Nephron progenitor cell (in vitro differentiated cells): ENCODE measurements around the gene NXNL1.

Experiments
- DNase-seq: peaks from one replicate; pipeline ENCODE4 v3.0.0; 2021
- H3K27ac Mint-ChIP-seq: 2 replicates; pipeline ENCODE4 v1.8.0; 2021; ENCODE audit warnings: mild to moderate bottlenecking, moderate library complexity, mixed read lengths
- H3K27me3 Mint-ChIP-seq: 2 replicates; pipeline ENCODE4 v1.8.0; 2021; ENCODE audit warnings: mild to moderate bottlenecking, low read depth, mixed read lengths; ENCODE audit not compliant: poor library complexity
- H3K36me3 Mint-ChIP-seq: 2 replicates; pipeline ENCODE4 v1.8.0; 2021; ENCODE audit warnings: low read depth, mixed read lengths
- H3K4me1 Mint-ChIP-seq: 2 replicates; pipeline ENCODE4 v1.8.0; 2021; ENCODE audit warnings: mixed read lengths
- H3K4me3 Mint-ChIP-seq: 2 replicates; pipeline ENCODE4 v1.8.0; 2021; ENCODE audit warnings: mild to moderate bottlenecking, moderate library complexity, mixed read lengths
- H3K9me3 Mint-ChIP-seq: 2 replicates; pipeline ENCODE4 v1.8.0; 2021; ENCODE audit warnings: mild to moderate bottlenecking, moderate library complexity, mixed read lengths
- TF ChIP-seq, protein P1 (sequence below): fragments of 200-600 bp; sonication (generic); IDR thresholded peaks from 2 replicates; pipeline ENCODE4 v1.5.0; 2021; ENCODE audit warnings: antibody characterized with exemption

NXNL1 gene

GRCh38 chr19:17415121-17415520 is 45.6 kb downstream of the NXNL1 start:
- Mint-ChIP-seq H3K4me1 (peaks cover 80% of the 10 kb centered on the region), H3K36me3 (peaks cover 14% of the 10 kb centered on the region), H3K27ac (peak overlapping the region; percentile 97), H3K27me3 (peaks cover 7% of the 10 kb centered on the region), H3K9me3 (no peaks in the 10 kb centered on the region), H3K4me3 (peak overlapping the region; percentile 53)
- TF ChIP-seq, protein P1, sequence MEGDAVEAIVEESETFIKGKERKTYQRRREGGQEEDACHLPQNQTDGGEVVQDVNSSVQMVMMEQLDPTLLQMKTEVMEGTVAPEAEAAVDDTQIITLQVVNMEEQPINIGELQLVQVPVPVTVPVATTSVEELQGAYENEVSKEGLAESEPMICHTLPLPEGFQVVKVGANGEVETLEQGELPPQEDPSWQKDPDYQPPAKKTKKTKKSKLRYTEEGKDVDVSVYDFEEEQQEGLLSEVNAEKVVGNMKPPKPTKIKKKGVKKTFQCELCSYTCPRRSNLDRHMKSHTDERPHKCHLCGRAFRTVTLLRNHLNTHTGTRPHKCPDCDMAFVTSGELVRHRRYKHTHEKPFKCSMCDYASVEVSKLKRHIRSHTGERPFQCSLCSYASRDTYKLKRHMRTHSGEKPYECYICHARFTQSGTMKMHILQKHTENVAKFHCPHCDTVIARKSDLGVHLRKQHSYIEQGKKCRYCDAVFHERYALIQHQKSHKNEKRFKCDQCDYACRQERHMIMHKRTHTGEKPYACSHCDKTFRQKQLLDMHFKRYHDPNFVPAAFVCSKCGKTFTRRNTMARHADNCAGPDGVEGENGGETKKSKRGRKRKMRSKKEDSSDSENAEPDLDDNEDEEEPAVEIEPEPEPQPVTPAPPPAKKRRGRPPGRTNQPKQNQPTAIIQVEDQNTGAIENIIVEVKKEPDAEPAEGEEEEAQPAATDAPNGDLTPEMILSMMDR: no peak
- no peak for DNase-seq

- Mint-ChIP-seq H3K27me3 (peaks cover 3% of the 10 kb centered on the region), H3K4me1 (peaks cover 74% of the 10 kb centered on the region), H3K9me3 (no peaks in the 10 kb centered on the region), H3K27ac (peak overlapping the region; percentile 97), H3K4me3 (peak overlapping the region; percentile 42), H3K36me3 (peaks cover 14% of the 10 kb centered on the region)
- no peak for DNase-seq
- TF ChIP-seq, protein P1: no peak
Observed at GRCh38 chr19:17414097-17414496, 46.6 kb downstream of the NXNL1 start.

- H3K4me3 Mint-ChIP-seq: peak overlapping the region; percentile 40
- peaks cover 65% of the 10 kb centered on the region for H3K4me1 Mint-ChIP-seq
- TF ChIP-seq, protein P1: no peak
- H3K36me3 Mint-ChIP-seq: peaks cover 10% of the 10 kb centered on the region
- no peak for DNase-seq
- no peaks in the 10 kb centered on the region for H3K9me3 Mint-ChIP-seq
- H3K27ac Mint-ChIP-seq: peak overlapping the region; percentile 99
- peaks cover 3% of the 10 kb centered on the region for H3K27me3 Mint-ChIP-seq
Observed at GRCh38 chr19:17411801-17412200, 48.9 kb downstream of the NXNL1 start.

- H3K4me1 Mint-ChIP-seq: peaks cover 69% of the 10 kb centered on the region
- H3K4me3 Mint-ChIP-seq: no peak overlapping the region
- TF ChIP-seq, protein P1: no peak
- H3K27ac Mint-ChIP-seq: no peak overlapping the region
- H3K27me3 Mint-ChIP-seq: peaks cover 3% of the 10 kb centered on the region
- DNase-seq: no peak
- peaks cover 5% of the 10 kb centered on the region for H3K36me3 Mint-ChIP-seq
- H3K9me3 Mint-ChIP-seq: no peaks in the 10 kb centered on the region
Observed at GRCh38 chr19:17409990-17410389, 50.7 kb downstream of the NXNL1 start.

- DNase-seq: no peak
- peaks cover 10% of the 10 kb centered on the region for H3K36me3 Mint-ChIP-seq
- peak overlapping the region; percentile 89 for H3K4me3 Mint-ChIP-seq
- TF ChIP-seq, protein P1: no peak
- H3K4me1 Mint-ChIP-seq: peaks cover 59% of the 10 kb centered on the region
- H3K9me3 Mint-ChIP-seq: no peaks in the 10 kb centered on the region
- peak overlapping the region; percentile 97 for H3K27ac Mint-ChIP-seq
- peaks cover 3% of the 10 kb centered on the region for H3K27me3 Mint-ChIP-seq
Observed at GRCh38 chr19:17406887-17407196, 53.9 kb downstream of the NXNL1 start.

GRCh38 chr19:17406046-17406886 is 54.5 kb downstream of the NXNL1 start:
- Mint-ChIP-seq H3K4me3 (peak overlapping the region; percentile 89), H3K9me3 (no peaks in the 10 kb centered on the region), H3K4me1 (peaks cover 58% of the 10 kb centered on the region), H3K27me3 (no peaks in the 10 kb centered on the region), H3K27ac (peak overlapping the region; percentile 97), H3K36me3 (peaks cover 11% of the 10 kb centered on the region)
- no peak for DNase-seq
- TF ChIP-seq, protein P1: no peak
